Measurements from ENCODE around the gene AUTS2.

AUTS2 gene

GRCh38 chr7:70573071-70573661 lies 974.9 kb downstream of the AUTS2 start:
- Histone ChIP-seq H3K9me3 (ENCODE audit: insufficient read depth, low read length) (no peaks in the 10 kb centered on the region), H3K4me1 (ENCODE audit: insufficient read depth, insufficient read length) (no peaks in the 10 kb centered on the region), H3K36me3 (ENCODE audit: insufficient read depth, insufficient read length, low read length) (no peaks in the 10 kb centered on the region), H3K4me3 (ENCODE audit: insufficient read length, low read depth) (no peak overlapping the region), H3K27me3 (ENCODE audit: insufficient read depth, insufficient read length) (no peaks in the 10 kb centered on the region), H3K9ac (ENCODE audit: insufficient read length, low read depth) (no peak overlapping the region)
- no peak for DNase-seq (ENCODE audit: low read depth, low spot score)
- TF ChIP-seq YY1 (IDR thresholded peaks at IDR 0.05; ENCODE audit: insufficient read depth, insufficient read length) = no peak
- no peak for TF ChIP-seq ZNF274 (IDR thresholded peaks at IDR 0.05; ENCODE audit: low read depth, low read length)

GRCh38 chr7:70573696-70574095 lies 975.4 kb downstream of the AUTS2 start:
- H3K4me3 ChIP-seq (ENCODE audit: insufficient read length, low read depth) = no peak overlapping the region
- no peak for TF ChIP-seq SUZ12 (IDR thresholded peaks at IDR 0.05; ENCODE audit: extremely low read depth, insufficient read depth, insufficient read length)
- no peak for TF ChIP-seq ZNF274 (IDR thresholded peaks at IDR 0.05; ENCODE audit: low read depth, low read length)
- TF ChIP-seq YY1 (IDR thresholded peaks at IDR 0.05; ENCODE audit: insufficient read depth, insufficient read length) = no peak
- DNase-seq (ENCODE audit: low read depth, low spot score) = no peak
- no peaks in the 10 kb centered on the region for H3K4me1 ChIP-seq (ENCODE audit: insufficient read depth, insufficient read length)
- H3K9ac ChIP-seq (ENCODE audit: insufficient read length, low read depth) = no peak overlapping the region
- no peaks in the 10 kb centered on the region for H3K36me3 ChIP-seq (ENCODE audit: insufficient read depth, insufficient read length, low read length)
- H3K27me3 ChIP-seq (ENCODE audit: insufficient read depth, insufficient read length) = no peaks in the 10 kb centered on the region
- no peaks in the 10 kb centered on the region for H3K9me3 ChIP-seq (ENCODE audit: insufficient read depth, low read length)

- Histone ChIP-seq H3K36me3 (ENCODE audit: insufficient read depth, insufficient read length, low read length) (no peaks in the 10 kb centered on the region), H3K9ac (ENCODE audit: insufficient read length, low read depth) (no peak overlapping the region), H3K4me1 (ENCODE audit: insufficient read depth, insufficient read length) (no peaks in the 10 kb centered on the region), H3K4me3 (ENCODE audit: insufficient read length, low read depth) (no peak overlapping the region), H3K27me3 (ENCODE audit: insufficient read depth, insufficient read length) (no peaks in the 10 kb centered on the region), H3K9me3 (ENCODE audit: insufficient read depth, low read length) (no peaks in the 10 kb centered on the region)
- TF ChIP-seq SUZ12 (IDR thresholded peaks at IDR 0.05; ENCODE audit: extremely low read depth, insufficient read depth, insufficient read length) = no peak
- no peak for TF ChIP-seq ZNF274 (IDR thresholded peaks at IDR 0.05; ENCODE audit: low read depth, low read length)
- TF ChIP-seq YY1 (IDR thresholded peaks at IDR 0.05; ENCODE audit: insufficient read depth, insufficient read length) = no peak
- DNase-seq (ENCODE audit: low read depth, low spot score) = no peak
Measured at GRCh38 chr7:70574314-70574834, 976.1 kb downstream of the AUTS2 start.

GRCh38 chr7:70574970-70575799 lies 976.9 kb downstream of the AUTS2 start:
- Histone ChIP-seq H3K36me3 (ENCODE audit: insufficient read depth, insufficient read length, low read length) (no peaks in the 10 kb centered on the region), H3K27me3 (ENCODE audit: insufficient read depth, insufficient read length) (no peaks in the 10 kb centered on the region), H3K4me1 (ENCODE audit: insufficient read depth, insufficient read length) (peaks cover 4% of the 10 kb centered on the region), H3K9ac (ENCODE audit: insufficient read length, low read depth) (no peak overlapping the region), H3K4me3 (ENCODE audit: insufficient read length, low read depth) (no peak overlapping the region), H3K9me3 (ENCODE audit: insufficient read depth, low read length) (no peaks in the 10 kb centered on the region)
- TF ChIP-seq YY1 (IDR thresholded peaks at IDR 0.05; ENCODE audit: insufficient read depth, insufficient read length) (no peak), SUZ12 (IDR thresholded peaks at IDR 0.05; ENCODE audit: extremely low read depth, insufficient read depth, insufficient read length) (no peak), ZNF274 (IDR thresholded peaks at IDR 0.05; ENCODE audit: low read depth, low read length) (no peak)
- DNase-seq (ENCODE audit: low read depth, low spot score) = no peak

- Histone ChIP-seq H3K9ac (ENCODE audit: insufficient read length, low read depth) (no peak overlapping the region), H3K4me1 (ENCODE audit: insufficient read depth, insufficient read length) (peaks cover 5% of the 10 kb centered on the region), H3K36me3 (ENCODE audit: insufficient read depth, insufficient read length, low read length) (no peaks in the 10 kb centered on the region), H3K4me3 (ENCODE audit: insufficient read length, low read depth) (no peak overlapping the region), H3K27me3 (ENCODE audit: insufficient read depth, insufficient read length) (no peaks in the 10 kb centered on the region), H3K9me3 (ENCODE audit: insufficient read depth, low read length) (no peaks in the 10 kb centered on the region)
- TF ChIP-seq SUZ12 (IDR thresholded peaks at IDR 0.05; ENCODE audit: extremely low read depth, insufficient read depth, insufficient read length) (no peak), ZNF274 (IDR thresholded peaks at IDR 0.05; ENCODE audit: low read depth, low read length) (no peak), YY1 (IDR thresholded peaks at IDR 0.05; ENCODE audit: insufficient read depth, insufficient read length) (no peak)
- DNase-seq (ENCODE audit: low read depth, low spot score) = no peak
Measured at GRCh38 chr7:70577078-70577477, 978.8 kb downstream of the AUTS2 start.

- no peak for TF ChIP-seq ZNF274 (IDR thresholded peaks at IDR 0.05; ENCODE audit: low read depth, low read length)
- no peak for TF ChIP-seq YY1 (IDR thresholded peaks at IDR 0.05; ENCODE audit: insufficient read depth, insufficient read length)
- no peak for TF ChIP-seq SUZ12 (IDR thresholded peaks at IDR 0.05; ENCODE audit: extremely low read depth, insufficient read depth, insufficient read length)
- no peak for DNase-seq (ENCODE audit: low read depth, low spot score)
- peaks cover 6% of the 10 kb centered on the region for H3K4me1 ChIP-seq (ENCODE audit: insufficient read depth, insufficient read length)
- H3K4me3 ChIP-seq (ENCODE audit: insufficient read length, low read depth) = no peak overlapping the region
- H3K9me3 ChIP-seq (ENCODE audit: insufficient read depth, low read length) = no peaks in the 10 kb centered on the region
- H3K36me3 ChIP-seq (ENCODE audit: insufficient read depth, insufficient read length, low read length) = no peaks in the 10 kb centered on the region
- no peak overlapping the region for H3K9ac ChIP-seq (ENCODE audit: insufficient read length, low read depth)
- no peaks in the 10 kb centered on the region for H3K27me3 ChIP-seq (ENCODE audit: insufficient read depth, insufficient read length)
Measured at GRCh38 chr7:70578131-70578530, 979.9 kb downstream of the AUTS2 start.

GRCh38 chr7:70579397-70580097 lies 981.3 kb downstream of the AUTS2 start:
- H3K9me3 ChIP-seq (ENCODE audit: insufficient read depth, low read length) = no peaks in the 10 kb centered on the region
- no peaks in the 10 kb centered on the region for H3K36me3 ChIP-seq (ENCODE audit: insufficient read depth, insufficient read length, low read length)
- H3K4me3 ChIP-seq (ENCODE audit: insufficient read length, low read depth) = no peak overlapping the region
- no peaks in the 10 kb centered on the region for H3K27me3 ChIP-seq (ENCODE audit: insufficient read depth, insufficient read length)
- DNase-seq (ENCODE audit: low read depth, low spot score) = no peak
- TF ChIP-seq YY1 (IDR thresholded peaks at IDR 0.05; ENCODE audit: insufficient read depth, insufficient read length) = no peak
- TF ChIP-seq ZNF274 (IDR thresholded peaks at IDR 0.05; ENCODE audit: low read depth, low read length) = no peak
- TF ChIP-seq SUZ12 (IDR thresholded peaks at IDR 0.05; ENCODE audit: extremely low read depth, insufficient read depth, insufficient read length) = no peak
- no peak overlapping the region for H3K9ac ChIP-seq (ENCODE audit: insufficient read length, low read depth)
- peaks cover 8% of the 10 kb centered on the region for H3K4me1 ChIP-seq (ENCODE audit: insufficient read depth, insufficient read length)
